IPS-20b (cell line): ENCODE results near the gene SRSF10.

Experiments
- H3K27ac ChIP-seq: one replicate; pipeline ENCODE4 v1.5.1; 2013; ENCODE audit warnings: low read length
- H3K27me3 ChIP-seq: 2 replicates; pipeline ENCODE4 v1.6.1; 2013; ENCODE audit warnings: mild to moderate bottlenecking, low read length, inconsistent platforms; ENCODE audit not compliant: insufficient read depth
- H3K36me3 ChIP-seq: 2 replicates; pipeline ENCODE4 v1.6.1; 2013; ENCODE audit warnings: low read depth, mild to moderate bottlenecking, inconsistent platforms, low read length, moderate library complexity; ENCODE audit not compliant: insufficient read depth
- H3K4me1 ChIP-seq: 2 replicates; pipeline ENCODE4 v1.6.1; 2013; ENCODE audit warnings: mild to moderate bottlenecking, control low read depth, inconsistent platforms, low read length, moderate library complexity; ENCODE audit not compliant: insufficient read depth
- H3K4me3 ChIP-seq: 2 replicates; pipeline ENCODE4 v1.5.1; 2013; ENCODE audit warnings: mild to moderate bottlenecking, low read length, inconsistent platforms
- H3K9ac ChIP-seq: 2 replicates; pipeline ENCODE4 v1.6.1; 2013; ENCODE audit warnings: low read depth, mild to moderate bottlenecking, inconsistent platforms, low read length, moderate library complexity
- H3K9me3 ChIP-seq: 2 replicates; pipeline ENCODE4 v1.6.1; 2013; ENCODE audit warnings: mild to moderate bottlenecking, low read depth, low read length, inconsistent platforms; ENCODE audit not compliant: insufficient read depth

The SRSF10 gene

GRCh38 chr1:23936481-23937176 is 43.5 kb downstream of the SRSF10 start:
- no peaks in the 10 kb centered on the region for H3K27me3 ChIP-seq
- peak overlapping the region; percentile 17; the same call in 1 of the 2 replicates for H3K4me3 ChIP-seq
- H3K4me1 ChIP-seq, result peaks cover 4% of the 10 kb centered on the region
- no peaks in the 10 kb centered on the region for H3K36me3 ChIP-seq
- peak overlapping the region; percentile 4; the same call in 1 of the 2 replicates for H3K9ac ChIP-seq
- no peaks in the 10 kb centered on the region for H3K9me3 ChIP-seq
- H3K27ac ChIP-seq, result no peak overlapping the region

GRCh38 chr1:23931491-23931880 is 48.6 kb downstream of the SRSF10 start:
- Histone ChIP-seq H3K36me3 (no peaks in the 10 kb centered on the region), H3K27ac (no peak overlapping the region), H3K4me3 (no peak overlapping the region), H3K9ac (no peak overlapping the region), H3K9me3 (no peaks in the 10 kb centered on the region), H3K4me1 (no peaks in the 10 kb centered on the region; the same call in 1 of the 2 replicates), H3K27me3 (no peaks in the 10 kb centered on the region)

- no peak overlapping the region for H3K4me3 ChIP-seq
- no peaks in the 10 kb centered on the region for H3K9me3 ChIP-seq
- no peaks in the 10 kb centered on the region for H3K27me3 ChIP-seq
- no peak overlapping the region; the same call in 1 of the 2 replicates for H3K9ac ChIP-seq
- H3K4me1 ChIP-seq, result no peaks in the 10 kb centered on the region; the same call in 1 of the 2 replicates
- no peak overlapping the region for H3K27ac ChIP-seq
- H3K36me3 ChIP-seq, result no peaks in the 10 kb centered on the region
These were observed 49.2 kb downstream of the SRSF10 start for GRCh38 chr1:23930861-23931490.

GRCh38 chr1:23930270-23930669 is 49.9 kb downstream of the SRSF10 start:
- Histone ChIP-seq H3K9me3 (no peaks in the 10 kb centered on the region), H3K36me3 (no peaks in the 10 kb centered on the region), H3K9ac (no peak overlapping the region), H3K4me1 (no peaks in the 10 kb centered on the region; the same call in 1 of the 2 replicates), H3K27me3 (no peaks in the 10 kb centered on the region), H3K4me3 (no peak overlapping the region), H3K27ac (no peak overlapping the region)

- no peaks in the 10 kb centered on the region for H3K27me3 ChIP-seq
- H3K9me3 ChIP-seq, result no peaks in the 10 kb centered on the region
- H3K4me3 ChIP-seq, result no peak overlapping the region
- H3K27ac ChIP-seq, result no peak overlapping the region
- no peak overlapping the region for H3K9ac ChIP-seq
- no peaks in the 10 kb centered on the region for H3K36me3 ChIP-seq
- no peaks in the 10 kb centered on the region; the same call in 1 of the 2 replicates for H3K4me1 ChIP-seq
These were observed 51.3 kb downstream of the SRSF10 start for GRCh38 chr1:23928789-23929188.

- Histone ChIP-seq H3K27me3 (no peaks in the 10 kb centered on the region), H3K4me3 (no peak overlapping the region), H3K9ac (no peak overlapping the region), H3K36me3 (no peaks in the 10 kb centered on the region), H3K27ac (no peak overlapping the region), H3K9me3 (no peaks in the 10 kb centered on the region), H3K4me1 (no peaks in the 10 kb centered on the region; the same call in 1 of the 2 replicates)
These were observed 53.0 kb downstream of the SRSF10 start for GRCh38 chr1:23927097-23927496.

- no peak overlapping the region for H3K27ac ChIP-seq
- H3K9ac ChIP-seq, result no peak overlapping the region
- H3K27me3 ChIP-seq, result no peaks in the 10 kb centered on the region
- no peaks in the 10 kb centered on the region for H3K36me3 ChIP-seq
- H3K9me3 ChIP-seq, result no peaks in the 10 kb centered on the region
- no peak overlapping the region for H3K4me3 ChIP-seq
- no peaks in the 10 kb centered on the region for H3K4me1 ChIP-seq
These were observed 54.8 kb downstream of the SRSF10 start for GRCh38 chr1:23925279-23925678.

- H3K9ac ChIP-seq, result no peak overlapping the region
- H3K4me1 ChIP-seq, result no peaks in the 10 kb centered on the region
- H3K27ac ChIP-seq, result no peak overlapping the region
These were observed 55.5 kb downstream of the SRSF10 start for GRCh38 chr1:23924601-23925000.

GRCh38 chr1:23923592-23924499 is 56.3 kb downstream of the SRSF10 start:
- no peak overlapping the region for H3K9ac ChIP-seq
- H3K4me3 ChIP-seq, result no peak overlapping the region
- H3K27me3 ChIP-seq, result no peaks in the 10 kb centered on the region
- H3K9me3 ChIP-seq, result no peaks in the 10 kb centered on the region
- no peaks in the 10 kb centered on the region for H3K36me3 ChIP-seq
- H3K27ac ChIP-seq, result no peak overlapping the region
- no peaks in the 10 kb centered on the region for H3K4me1 ChIP-seq

More at GRCh38 chr1:23924601-23925000, 55.5 kb downstream of the SRSF10 start:
- no peaks in the 10 kb centered on the region for H3K36me3 ChIP-seq
- H3K4me3 ChIP-seq, result no peak overlapping the region
- no peaks in the 10 kb centered on the region for H3K9me3 ChIP-seq
- no peaks in the 10 kb centered on the region for H3K27me3 ChIP-seq

- Histone ChIP-seq H3K36me3 (no peaks in the 10 kb centered on the region), H3K4me3 (no peak overlapping the region), H3K9me3 (no peaks in the 10 kb centered on the region), H3K27me3 (no peaks in the 10 kb centered on the region), H3K27ac (no peak overlapping the region), H3K9ac (no peak overlapping the region), H3K4me1 (no peaks in the 10 kb centered on the region)
These were observed 57.7 kb downstream of the SRSF10 start for GRCh38 chr1:23922321-23922943.
